ENCODE results near the gene KCNS3.

GRCh38 chr2:17979707-17980106, 101.2 kb downstream of the KCNS3 start:
- TF ChIP-seq, protein P1, sequence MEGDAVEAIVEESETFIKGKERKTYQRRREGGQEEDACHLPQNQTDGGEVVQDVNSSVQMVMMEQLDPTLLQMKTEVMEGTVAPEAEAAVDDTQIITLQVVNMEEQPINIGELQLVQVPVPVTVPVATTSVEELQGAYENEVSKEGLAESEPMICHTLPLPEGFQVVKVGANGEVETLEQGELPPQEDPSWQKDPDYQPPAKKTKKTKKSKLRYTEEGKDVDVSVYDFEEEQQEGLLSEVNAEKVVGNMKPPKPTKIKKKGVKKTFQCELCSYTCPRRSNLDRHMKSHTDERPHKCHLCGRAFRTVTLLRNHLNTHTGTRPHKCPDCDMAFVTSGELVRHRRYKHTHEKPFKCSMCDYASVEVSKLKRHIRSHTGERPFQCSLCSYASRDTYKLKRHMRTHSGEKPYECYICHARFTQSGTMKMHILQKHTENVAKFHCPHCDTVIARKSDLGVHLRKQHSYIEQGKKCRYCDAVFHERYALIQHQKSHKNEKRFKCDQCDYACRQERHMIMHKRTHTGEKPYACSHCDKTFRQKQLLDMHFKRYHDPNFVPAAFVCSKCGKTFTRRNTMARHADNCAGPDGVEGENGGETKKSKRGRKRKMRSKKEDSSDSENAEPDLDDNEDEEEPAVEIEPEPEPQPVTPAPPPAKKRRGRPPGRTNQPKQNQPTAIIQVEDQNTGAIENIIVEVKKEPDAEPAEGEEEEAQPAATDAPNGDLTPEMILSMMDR (IDR thresholded peaks at IDR 0.05), result no peak
- no peak for TF ChIP-seq POLR2A (IDR thresholded peaks at IDR 0.05)
